OCI-LY1 (cell line): ENCODE data around the gene CNTN5.

ENCODE experiments used
- H2AFZ ChIP-seq: fragments of 200-600 bp; sonication (generic), shearing (Covaris generic); 2 replicates; pipeline ENCODE4 v1.6.0; 2014; ENCODE audit warnings: antibody characterized with exemption, mild to moderate bottlenecking, low read length
- H3F3A ChIP-seq: fragments of 200-600 bp; sonication (generic), shearing (Covaris generic); 2 replicates; pipeline ENCODE4 v1.6.0; 2014; ENCODE audit warnings: mild to moderate bottlenecking, antibody characterized with exemption, low read length, moderate library complexity; ENCODE audit not compliant: insufficient read depth
- H3K27ac ChIP-seq: fragments of 200-600 bp; sonication (generic); 2 replicates; pipeline ENCODE4 v1.5.1; 2014; ENCODE audit warnings: low read length, mixed run types, mild to moderate bottlenecking, low read depth; ENCODE audit not compliant: poor library complexity, severe bottlenecking
- H3K27me3 ChIP-seq: fragments of 200-600 bp; sonication (generic); 2 replicates; pipeline ENCODE4 v1.6.0; 2014; ENCODE audit warnings: antibody characterized with exemption, mild to moderate bottlenecking, low read length, moderate library complexity; ENCODE audit not compliant: insufficient read depth
- H3K36me3 ChIP-seq: fragments of 200-600 bp; sonication (generic); 2 replicates; pipeline ENCODE4 v1.6.1; 2014; ENCODE audit warnings: mild to moderate bottlenecking, antibody characterized with exemption, low read length, moderate library complexity, mixed read lengths; ENCODE audit not compliant: insufficient read depth
- H3K4me1 ChIP-seq: fragments of 200-600 bp; sonication (generic); 2 replicates; pipeline ENCODE4 v1.5.1; 2014; ENCODE audit warnings: mild to moderate bottlenecking, low read length, moderate library complexity; ENCODE audit not compliant: insufficient read depth, severe bottlenecking
- H3K4me2 ChIP-seq: fragments of 200-600 bp; sonication (generic), shearing (Covaris generic); 2 replicates; pipeline ENCODE4 v1.6.1; 2014; ENCODE audit warnings: low read length
- H3K4me3 ChIP-seq: fragments of 200-600 bp; sonication (generic); 2 replicates; pipeline ENCODE4 v1.5.1; 2014; ENCODE audit warnings: low read length, low read depth, mild to moderate bottlenecking, mixed read lengths; ENCODE audit not compliant: poor library complexity, severe bottlenecking
- H3K79me2 ChIP-seq: fragments of 200-600 bp; shearing (Covaris generic); 2 replicates; pipeline ENCODE4 v1.6.1; 2016; ENCODE audit warnings: mixed run types, low read length, mixed read lengths; ENCODE audit not compliant: insufficient read depth
- H3K9ac ChIP-seq: fragments of 200-600 bp; sonication (generic), shearing (Covaris generic); 2 replicates; pipeline ENCODE4 v1.6.1; 2014; ENCODE audit warnings: mild to moderate bottlenecking, low read length, mixed read lengths
- H3K9me2 ChIP-seq: fragments of 200-600 bp; sonication (generic), shearing (Covaris generic); 2 replicates; pipeline ENCODE4 v1.6.1; 2014; ENCODE audit warnings: low read depth, mild to moderate bottlenecking, low read length, mixed read lengths
- H3K9me3 ChIP-seq: fragments of 200-600 bp; shearing (Covaris generic); 2 replicates; pipeline ENCODE4 v1.6.1; 2014; ENCODE audit warnings: low read length, mixed read lengths
- H4K20me1 ChIP-seq: fragments of 200-600 bp; sonication (generic), shearing (Covaris generic); 2 replicates; pipeline ENCODE4 v1.6.0; 2016; ENCODE audit warnings: mild to moderate bottlenecking, low read length; ENCODE audit not compliant: insufficient read depth
- CTCF ChIP-seq: fragments of 200-600 bp; sonication (generic), shearing (Covaris generic); IDR thresholded peaks from 2 replicates; pipeline ENCODE4 v1.5.1; 2017; ENCODE audit warnings: mild to moderate bottlenecking, antibody characterized with exemption, low read length, moderate library complexity, mixed read lengths
- EZH2 ChIP-seq: fragments of 200-600 bp; sonication (generic), shearing (Covaris generic); IDR thresholded peaks from 2 replicates; pipeline ENCODE4 v1.8.0; 2017; ENCODE audit warnings: borderline replicate concordance, mixed run types, mild to moderate bottlenecking, antibody characterized with exemption, low read length, moderate library complexity, mixed read lengths

Gene CNTN5

DNA sequence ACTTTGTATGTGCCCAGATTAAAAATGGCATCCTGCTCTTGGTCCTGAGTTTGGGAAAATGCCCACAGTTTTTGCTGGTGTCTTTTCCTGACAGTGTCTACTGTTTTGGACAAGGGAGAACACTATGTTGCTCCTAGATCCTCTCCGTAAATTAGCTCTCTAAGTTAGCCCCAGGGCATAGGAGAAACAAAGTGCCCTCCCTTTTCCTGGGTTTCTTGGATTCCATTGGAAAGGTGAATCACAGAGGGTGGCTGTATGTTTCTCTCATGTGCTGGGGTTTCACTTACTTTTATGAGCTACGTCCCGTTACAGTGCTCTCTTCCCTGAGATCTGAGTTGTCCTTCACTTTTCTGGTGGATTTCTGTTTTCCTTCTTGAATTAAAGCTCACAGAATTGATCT lies 782.8 kb downstream of the CNTN5 start:
- H2AFZ ChIP-seq = no peak overlapping the region
- no peaks in the 10 kb centered on the region for H3K9me2 ChIP-seq
- no peaks in the 10 kb centered on the region for H3F3A ChIP-seq
- H3K27me3 ChIP-seq = no peaks in the 10 kb centered on the region
- TF ChIP-seq EZH2 = no peak
- TF ChIP-seq CTCF = no peak
- H3K9ac ChIP-seq = no peak overlapping the region
- no peaks in the 10 kb centered on the region for H3K36me3 ChIP-seq
- H4K20me1 ChIP-seq = no peaks in the 10 kb centered on the region
- no peaks in the 10 kb centered on the region for H3K4me1 ChIP-seq
- no peak overlapping the region for H3K4me3 ChIP-seq
- H3K9me3 ChIP-seq = no peaks in the 10 kb centered on the region
- H3K27ac ChIP-seq = no peak overlapping the region
- no peaks in the 10 kb centered on the region for H3K79me2 ChIP-seq
- no peak overlapping the region for H3K4me2 ChIP-seq

DNA sequence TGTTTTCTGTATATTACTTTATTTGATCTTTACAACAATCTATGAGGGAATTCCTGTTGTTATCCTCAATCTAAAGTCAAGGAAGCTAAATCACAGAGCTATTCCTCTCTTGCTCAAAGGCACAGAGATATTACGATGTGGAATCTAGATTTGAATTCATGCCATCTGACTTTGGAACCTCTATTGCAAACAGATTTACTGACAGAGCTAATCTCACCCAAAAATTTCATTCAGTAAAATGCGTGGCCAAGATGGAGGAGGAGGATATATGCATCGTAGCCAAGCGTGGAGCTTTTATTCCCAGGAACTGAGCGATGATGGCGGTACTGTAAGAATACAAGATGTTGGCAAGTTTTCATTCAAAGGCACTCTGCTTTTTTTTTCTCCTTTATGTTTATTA lies 791.8 kb downstream of the CNTN5 start:
- Histone ChIP-seq H3K4me3 (no peak overlapping the region), H3K4me1 (no peaks in the 10 kb centered on the region), H4K20me1 (no peaks in the 10 kb centered on the region), H3K27ac (no peak overlapping the region), H3K36me3 (no peaks in the 10 kb centered on the region), H3K4me2 (no peak overlapping the region), H2AFZ (no peak overlapping the region), H3K9ac (no peak overlapping the region), H3K27me3 (no peaks in the 10 kb centered on the region), H3K79me2 (no peaks in the 10 kb centered on the region), H3F3A (no peaks in the 10 kb centered on the region), H3K9me2 (no peaks in the 10 kb centered on the region), H3K9me3 (no peaks in the 10 kb centered on the region)
- no peak for TF ChIP-seq CTCF

DNA sequence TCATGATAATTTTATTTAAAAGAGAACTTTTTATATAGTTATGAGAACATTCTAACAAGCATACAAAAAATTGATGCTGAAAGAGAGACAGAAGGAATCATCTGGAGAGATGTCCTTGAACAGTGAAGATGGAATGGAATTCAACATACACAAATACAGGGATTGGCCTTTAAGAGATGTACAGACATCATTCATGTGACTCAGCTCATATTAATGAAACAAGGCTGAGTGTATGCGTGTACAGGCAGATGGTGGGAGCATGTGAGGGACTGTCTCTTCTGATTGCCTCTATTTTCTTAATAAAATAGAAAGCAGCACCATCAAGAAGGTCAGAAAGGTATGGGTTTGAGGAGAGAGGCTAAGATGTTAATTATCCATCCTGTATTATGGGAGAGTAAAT lies 793.3 kb downstream of the CNTN5 start:
- Histone ChIP-seq H3K4me1 (no peaks in the 10 kb centered on the region), H3K4me3 (no peak overlapping the region), H3K9me3 (no peaks in the 10 kb centered on the region), H3F3A (no peaks in the 10 kb centered on the region), H4K20me1 (no peaks in the 10 kb centered on the region), H3K79me2 (no peaks in the 10 kb centered on the region), H3K4me2 (no peak overlapping the region), H3K27ac (no peak overlapping the region), H3K9me2 (no peaks in the 10 kb centered on the region), H3K36me3 (no peaks in the 10 kb centered on the region), H3K9ac (no peak overlapping the region), H3K27me3 (no peaks in the 10 kb centered on the region), H2AFZ (no peak overlapping the region)
- no peak for TF ChIP-seq CTCF
- TF ChIP-seq EZH2 = no peak
